NOMO-1 treated with dmso at 0.1 percent for 144 hours (cell line): ENCODE results near the gene CARMIL3.
"Not testable (repeated sequence)": the region's sequence is repeated elsewhere in the genome, so short reads cannot be mapped to it uniquely, and the experiment has no call there.

ENCODE experiments used
- DNase-seq: peaks from one replicate; lab custom pipeline; 2025; ENCODE audit not compliant: unreplicated experiment; lab: John Stamatoyannopoulos, UW

CARMIL3 gene, protein sequence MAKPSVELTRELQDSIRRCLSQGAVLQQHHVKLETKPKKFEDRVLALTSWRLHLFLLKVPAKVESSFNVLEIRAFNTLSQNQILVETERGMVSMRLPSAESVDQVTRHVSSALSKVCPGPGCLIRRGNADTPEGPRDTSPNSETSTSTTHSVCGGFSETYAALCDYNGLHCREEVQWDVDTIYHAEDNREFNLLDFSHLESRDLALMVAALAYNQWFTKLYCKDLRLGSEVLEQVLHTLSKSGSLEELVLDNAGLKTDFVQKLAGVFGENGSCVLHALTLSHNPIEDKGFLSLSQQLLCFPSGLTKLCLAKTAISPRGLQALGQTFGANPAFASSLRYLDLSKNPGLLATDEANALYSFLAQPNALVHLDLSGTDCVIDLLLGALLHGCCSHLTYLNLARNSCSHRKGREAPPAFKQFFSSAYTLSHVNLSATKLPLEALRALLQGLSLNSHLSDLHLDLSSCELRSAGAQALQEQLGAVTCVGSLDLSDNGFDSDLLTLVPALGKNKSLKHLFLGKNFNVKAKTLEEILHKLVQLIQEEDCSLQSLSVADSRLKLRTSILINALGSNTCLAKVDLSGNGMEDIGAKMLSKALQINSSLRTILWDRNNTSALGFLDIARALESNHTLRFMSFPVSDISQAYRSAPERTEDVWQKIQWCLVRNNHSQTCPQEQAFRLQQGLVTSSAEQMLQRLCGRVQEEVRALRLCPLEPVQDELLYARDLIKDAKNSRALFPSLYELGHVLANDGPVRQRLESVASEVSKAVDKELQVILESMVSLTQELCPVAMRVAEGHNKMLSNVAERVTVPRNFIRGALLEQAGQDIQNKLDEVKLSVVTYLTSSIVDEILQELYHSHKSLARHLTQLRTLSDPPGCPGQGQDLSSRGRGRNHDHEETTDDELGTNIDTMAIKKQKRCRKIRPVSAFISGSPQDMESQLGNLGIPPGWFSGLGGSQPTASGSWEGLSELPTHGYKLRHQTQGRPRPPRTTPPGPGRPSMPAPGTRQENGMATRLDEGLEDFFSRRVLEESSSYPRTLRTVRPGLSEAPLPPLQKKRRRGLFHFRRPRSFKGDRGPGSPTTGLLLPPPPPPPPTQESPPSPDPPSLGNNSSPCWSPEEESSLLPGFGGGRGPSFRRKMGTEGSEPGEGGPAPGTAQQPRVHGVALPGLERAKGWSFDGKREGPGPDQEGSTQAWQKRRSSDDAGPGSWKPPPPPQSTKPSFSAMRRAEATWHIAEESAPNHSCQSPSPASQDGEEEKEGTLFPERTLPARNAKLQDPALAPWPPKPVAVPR (N-terminal part only)

GRCh38 chr14:24051789-24052655 lies at the start of gene CARMIL3:
TSS of gene CARMIL3 (plus strand) at chr14:24052009. CDS start at chr14:24052154, 145 bp downstream.
- DNase-seq: no peak

DNA sequence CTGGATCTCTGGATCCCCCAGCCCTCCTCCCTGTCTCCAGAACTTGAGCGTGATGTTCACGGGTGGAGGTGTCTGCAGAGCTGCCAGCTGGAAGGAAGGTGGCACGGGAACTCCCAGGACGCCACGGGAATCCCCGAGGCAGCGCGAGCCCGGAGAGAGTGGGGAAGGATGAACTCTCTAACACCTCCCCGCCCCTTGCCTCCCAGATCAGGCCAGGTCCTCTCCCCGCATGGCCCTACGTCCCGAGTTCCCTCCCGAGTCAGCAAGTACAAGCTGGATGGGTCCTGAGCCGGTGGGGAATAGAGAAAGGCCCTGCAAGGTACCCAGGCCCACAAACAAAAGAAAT lies 45.4 kb upstream of the CARMIL3 start:
- DNase-seq: not testable (repeated sequence)

GRCh38 chr14:24006817-24007652 lies 44.8 kb upstream of the CARMIL3 start:
- not testable (repeated sequence) for DNase-seq

- DNase-seq: no peak
Measured at GRCh38 chr14:24011051-24011450, 40.8 kb upstream of the CARMIL3 start.

DNA sequence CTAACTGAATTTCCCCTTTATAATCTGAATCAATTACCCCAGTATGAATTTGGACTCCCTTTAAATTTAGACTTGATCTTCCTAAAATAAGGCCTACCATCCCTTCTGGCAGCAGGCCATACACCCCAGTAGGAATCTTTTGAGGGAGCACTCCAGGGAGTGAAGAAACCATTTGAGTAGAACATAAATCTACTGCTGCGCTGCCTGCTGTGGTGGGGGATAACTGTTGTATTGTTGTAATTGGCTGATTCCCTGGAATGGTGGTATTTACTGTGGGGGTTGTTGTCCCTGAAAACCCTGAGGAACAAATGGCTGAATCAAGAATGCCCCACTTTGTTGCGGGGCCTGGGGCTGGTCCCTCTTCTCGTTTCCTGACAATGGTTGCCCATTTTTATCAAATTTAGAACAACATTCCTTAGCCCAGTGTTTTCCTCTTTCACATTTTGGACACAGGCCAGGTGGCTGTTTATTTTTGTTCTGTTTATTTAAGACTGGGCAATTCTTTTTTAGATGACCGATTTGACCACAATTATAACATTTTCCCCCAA lies 39.0 kb upstream of the CARMIL3 start:
- not testable (repeated sequence) for DNase-seq

DNA sequence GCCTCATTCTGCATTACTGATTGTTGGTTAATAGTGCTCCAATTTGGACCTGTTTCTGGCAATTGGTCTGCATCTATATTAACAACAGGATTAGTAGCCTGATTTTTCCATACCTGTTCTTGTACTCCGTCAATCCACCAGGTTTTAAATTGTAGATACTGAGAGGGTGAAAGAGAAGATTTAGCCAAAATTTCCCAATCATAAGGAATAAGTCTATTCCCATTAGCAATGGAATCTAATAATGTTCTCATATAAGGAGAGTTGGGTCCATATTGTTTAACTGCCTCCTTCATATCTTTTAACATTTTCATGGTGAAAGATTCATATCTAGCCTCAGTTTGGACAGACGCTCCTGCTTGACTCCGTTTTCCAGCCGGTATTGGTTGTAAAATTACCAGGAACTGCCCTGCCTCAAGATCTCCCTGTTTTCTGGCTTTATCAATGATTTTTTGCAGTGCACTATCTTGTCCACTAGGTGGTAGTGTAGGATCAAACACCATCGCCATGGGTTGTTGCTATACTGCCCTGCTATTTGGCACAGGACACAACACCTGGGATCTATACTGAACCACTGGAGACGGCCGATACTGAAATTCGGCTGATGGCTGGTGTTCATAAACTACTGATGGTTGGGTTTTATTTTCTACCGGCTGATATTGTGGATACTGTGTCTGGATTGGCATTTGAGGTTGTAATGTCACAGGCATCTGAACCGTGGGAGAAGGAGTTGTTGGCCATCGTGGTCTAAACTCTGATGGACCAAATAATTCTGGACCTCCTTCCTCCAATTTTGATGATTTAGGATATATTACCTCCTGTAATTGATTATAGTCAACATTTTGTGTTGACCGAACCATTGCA lies 37.9 kb upstream of the CARMIL3 start:
- DNase-seq: peak; percentile 7

DNA sequence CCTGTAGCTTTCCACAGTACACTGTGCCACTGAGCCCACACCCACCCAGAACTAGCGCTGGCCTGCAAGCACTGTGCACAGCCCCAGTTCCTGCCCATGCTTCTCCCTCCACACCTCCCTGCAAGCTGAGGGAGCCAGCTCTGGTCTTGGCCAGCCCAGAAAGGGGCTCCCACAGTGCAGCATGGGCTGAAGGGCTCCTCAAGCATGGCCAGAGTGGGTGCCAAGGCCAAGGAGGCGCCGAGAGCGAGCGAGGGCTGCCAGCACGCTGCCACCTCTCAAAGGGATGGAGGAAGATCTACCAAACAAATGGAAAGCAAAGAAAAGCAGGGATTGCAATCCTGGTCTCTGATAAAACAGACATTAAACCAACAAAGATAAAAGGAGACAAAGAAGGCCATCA lies 36.1 kb upstream of the CARMIL3 start:
- not testable (repeated sequence) for DNase-seq

GRCh38 chr14:24018978-24019377 lies 32.8 kb upstream of the CARMIL3 start:
- DNase-seq: not testable (repeated sequence)

- not testable (repeated sequence) for DNase-seq
Measured at GRCh38 chr14:24019944-24020343, 31.9 kb upstream of the CARMIL3 start.

DNA sequence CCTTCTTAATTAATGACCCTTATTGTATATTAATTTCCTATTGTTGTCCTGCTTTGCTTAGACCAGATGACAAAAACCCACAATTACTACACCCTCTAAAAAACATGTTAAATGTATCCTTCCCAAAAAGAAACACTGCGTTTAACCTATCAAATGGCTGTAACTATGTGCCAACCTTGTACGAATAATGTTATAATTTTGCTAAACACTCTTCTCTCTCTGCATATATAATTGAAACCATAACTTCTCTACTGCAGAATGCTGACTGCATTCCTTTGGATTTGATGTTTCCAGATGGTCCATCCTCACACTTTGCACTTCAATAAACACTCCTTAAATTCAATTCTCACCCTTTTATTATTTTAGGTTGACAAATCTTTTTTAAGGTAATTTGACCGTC lies 31.3 kb upstream of the CARMIL3 start:
- not testable (repeated sequence) for DNase-seq

- DNase-seq: not testable (repeated sequence)
Measured at GRCh38 chr14:24024939-24025418, 26.8 kb upstream of the CARMIL3 start.

- DNase-seq: not testable (repeated sequence)
Measured at GRCh38 chr14:24029687-24030086, 22.1 kb upstream of the CARMIL3 start.

DNA sequence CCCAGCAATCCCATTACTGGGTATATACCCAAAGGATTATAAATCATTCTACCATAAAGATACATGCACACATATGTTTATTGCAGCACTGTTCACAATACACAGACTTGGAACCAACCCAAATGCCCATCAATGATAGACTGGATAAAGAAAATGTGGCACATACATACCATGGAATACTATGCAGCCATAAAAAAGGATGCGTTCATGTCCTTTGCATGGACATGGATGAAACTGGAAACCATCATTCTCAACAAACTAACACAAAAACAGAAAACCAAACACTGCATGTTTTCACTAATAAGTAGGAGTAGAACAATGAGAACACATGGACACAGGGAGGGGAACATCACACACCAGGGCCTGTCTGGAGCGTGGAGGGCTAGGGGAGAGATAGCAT lies 20.5 kb upstream of the CARMIL3 start:
- DNase-seq: not testable (repeated sequence)

- peak; percentile 61 for DNase-seq
Measured at GRCh38 chr14:24032727-24033418, 18.9 kb upstream of the CARMIL3 start.

- DNase-seq: not testable (repeated sequence)
Measured at GRCh38 chr14:24035769-24036168, 16.0 kb upstream of the CARMIL3 start.

DNA sequence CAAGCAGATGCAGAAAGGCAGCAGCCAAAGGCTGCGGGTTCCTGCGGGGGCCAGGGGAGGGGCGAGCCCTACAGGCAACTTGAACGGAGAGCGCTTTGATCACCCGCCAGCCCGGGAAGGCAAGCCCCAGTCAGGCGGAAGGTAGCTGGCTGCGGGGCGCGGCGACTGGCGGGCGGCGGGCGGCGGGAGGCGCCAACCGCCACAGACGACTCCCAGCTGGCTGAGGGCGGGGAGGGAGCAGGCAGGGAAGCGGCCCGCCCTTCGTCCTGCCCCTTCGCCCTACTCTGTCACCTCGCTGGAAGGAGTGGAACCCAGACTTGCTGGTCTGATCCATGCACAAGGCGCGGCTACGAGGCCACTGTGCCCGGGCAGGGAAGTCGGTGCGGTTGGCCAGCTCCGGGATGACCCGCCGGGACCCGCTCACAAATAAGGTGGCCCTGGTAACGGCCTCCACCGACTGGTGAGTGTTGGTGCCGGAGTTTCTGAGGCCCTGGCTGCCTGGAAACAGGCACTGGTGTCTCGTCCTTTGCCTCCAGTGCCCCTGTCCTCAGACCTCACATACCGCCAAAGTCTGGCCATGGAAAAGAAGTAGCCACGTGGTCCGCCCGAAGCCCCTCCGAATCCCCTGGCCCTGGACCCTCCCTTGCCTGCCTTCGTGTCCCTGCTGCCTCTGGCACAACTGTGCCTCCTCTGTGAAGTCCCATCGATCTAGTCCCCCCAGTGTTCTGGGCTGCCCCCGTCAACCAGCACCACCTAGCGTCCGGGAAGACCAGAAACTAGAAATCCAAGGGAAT lies 15.4 kb upstream of the CARMIL3 start:
- DNase-seq: peak; percentile 68
